ENCODE measurements around the gene GPR142. TPM values are rescaled to one million over a fixed set of nuclear protein-coding genes. Genes with fewer than 3 reads are reported as not detected.

The GPR142 gene
- total and polyA plus RNA-seq, 10 of the 15 experiments (the other 5 are each of a cell fraction or from before 2014, with no cell fraction given): not detected

- FAIRE-seq (no peak), ATAC-seq (no peak), DNase-seq (ENCODE audit: low read depth, low spot score) (no peak)
- intact Hi-C loops (cut with micrococcal nuclease; ENCODE audit: unreplicated experiment): no loop called here
- ChIA-PET RAD21 (ENCODE audit: unreplicated experiment) (interaction anchor here (0.6 to 1.0 kb wide), 2 partner anchors 60 to 304 kb away, joined by 3 read pairs; no protein-coding TSS in a partner anchor), CTCF (interaction anchor here (1.1 to 2.9 kb wide), 5 partner anchors 9 to 63 kb away, joined by 4 to 14 read pairs (median 9); partner anchors contain the start of gene GPR142), SMC1A (ENCODE audit: uncharacterized antibody, unreplicated experiment) (interaction anchor here (0.7 to 2.2 kb wide), 3 partner anchors 8 to 59 kb away, joined by 3 to 6 read pairs (median 5); no protein-coding TSS in a partner anchor), POLR2A (interaction anchor here (0.6 kb wide), 1 partner anchor 9 kb away, joined by 3 read pairs; no protein-coding TSS in a partner anchor)
- Histone ChIP-seq H2AFZ (ENCODE audit: control insufficient read depth, low read depth, low read length) (no peak overlapping the region), H3K27me3 (replicated peaks in 1 of 2; ENCODE audit: control insufficient read depth in 2 of 2, insufficient read depth in 2 of 2, low read length in 1 of 2) (no peaks in the 10 kb centered on the region; a peak in 1 of 4 replicates), H3K4me2 (ENCODE audit: control insufficient read depth, insufficient read depth) (no peak overlapping the region), H4K20me1 (ENCODE audit: control insufficient read depth, insufficient read depth) (no peaks in the 10 kb centered on the region), H3K9ac (ENCODE audit: control insufficient read depth, insufficient read depth, low read length) (no peak overlapping the region), H3K36me3 (ENCODE audit: control insufficient read depth in 2 of 2, insufficient read depth in 2 of 2, low read length in 1 of 2) (no peaks in the 10 kb centered on the region), H3K79me2 (ENCODE audit: control insufficient read depth, insufficient read depth, low read length) (no peaks in the 10 kb centered on the region), H3K27ac (ENCODE audit: control insufficient read depth, insufficient read depth) (no peak overlapping the region), H3K4me3 (no peak overlapping the region), H3K4me1 (ENCODE audit: control insufficient read depth, insufficient read depth, low read length) (no peaks in the 10 kb centered on the region), H3K9me3 (replicated peaks; ENCODE audit: control insufficient read depth, insufficient read depth, low read length) (no peaks in the 10 kb centered on the region)
- no TSS peak for BruUV-seq (replicated peaks)
- in situ Hi-C loops (cut with MboI): no loop called here
- TF ChIP-seq RCOR1 (conservative IDR thresholded peaks at IDR 0.05; ENCODE audit: low read depth, low read length) (no peak), GATAD2B (conservative IDR thresholded peaks at IDR 0.05; ENCODE audit: low read depth) (no peak), HDAC6 (IDR thresholded peaks at IDR 0.05; ENCODE audit: unreplicated experiment) (no peak), ZBED1 (IDR thresholded peaks at IDR 0.05; ENCODE audit: borderline replicate concordance) (no peak), SREBF2 (IDR thresholded peaks at IDR 0.05; ENCODE audit: low read length) (no peak), JUNB (IDR thresholded peaks at IDR 0.05) (no peak), BHLHE40 (IDR thresholded peaks at IDR 0.05; ENCODE audit: borderline replicate concordance in 1 of 2, low read depth in 2 of 2, low read length in 1 of 2) (0 out of 4 replicates have a peak, but pooled peaks of 1 of the 2 experiments have one; percentile 10), E2F8 (IDR thresholded peaks at IDR 0.05; ENCODE audit: low read depth, partially characterized antibody) (no peak)
- WGBS (ENCODE audit: insufficient coverage, insufficient replicate concordance, low lambda C conversion rate, missing lambda C conversion rate): 34% methylated on average over 12 of the region's 12 CpGs
Measured at GRCh38 chr17:74394275-74394950, 27.1 kb downstream of the GPR142 start.

Data from GM12878 (cell line).